GM10266 (cell line): Measurements from ENCODE around the gene GINS2.

Experiments used
- DNase-seq: peaks from one replicate; pipeline ENCODE4 v3.0.0; 2012; ENCODE audit errors: extremely low spot score
- TF ChIP-seq, protein P1 (sequence below): IDR thresholded peaks from 2 replicates; pipeline ENCODE4 v1.5.1; 2012; ENCODE audit warnings: mild to moderate bottlenecking, low read depth; ENCODE audit not compliant: control insufficient read depth, insufficient read depth; ENCODE audit errors: missing control alignments

The GINS2 gene

DNA sequence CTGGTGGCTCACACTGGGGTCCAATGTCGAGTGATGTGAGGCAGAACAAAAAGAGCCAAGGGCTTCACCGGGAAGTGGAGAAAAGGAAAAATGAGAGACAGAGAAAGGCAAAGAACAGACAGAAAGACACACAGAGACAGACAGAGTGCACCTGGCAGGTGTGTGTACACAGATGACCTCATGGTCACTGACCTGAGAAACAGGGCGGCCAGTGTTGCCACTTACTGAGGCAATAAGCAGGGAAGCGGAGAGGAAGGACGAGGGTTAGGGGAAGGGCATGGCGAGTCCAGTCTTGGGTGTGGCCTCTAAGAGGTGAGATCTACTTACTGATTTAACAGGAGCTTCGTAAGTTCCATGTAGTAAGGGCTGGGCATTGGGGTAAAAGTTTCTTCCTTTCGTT lies 7.5 kb downstream of the GINS2 start:
- TF ChIP-seq, protein P1, sequence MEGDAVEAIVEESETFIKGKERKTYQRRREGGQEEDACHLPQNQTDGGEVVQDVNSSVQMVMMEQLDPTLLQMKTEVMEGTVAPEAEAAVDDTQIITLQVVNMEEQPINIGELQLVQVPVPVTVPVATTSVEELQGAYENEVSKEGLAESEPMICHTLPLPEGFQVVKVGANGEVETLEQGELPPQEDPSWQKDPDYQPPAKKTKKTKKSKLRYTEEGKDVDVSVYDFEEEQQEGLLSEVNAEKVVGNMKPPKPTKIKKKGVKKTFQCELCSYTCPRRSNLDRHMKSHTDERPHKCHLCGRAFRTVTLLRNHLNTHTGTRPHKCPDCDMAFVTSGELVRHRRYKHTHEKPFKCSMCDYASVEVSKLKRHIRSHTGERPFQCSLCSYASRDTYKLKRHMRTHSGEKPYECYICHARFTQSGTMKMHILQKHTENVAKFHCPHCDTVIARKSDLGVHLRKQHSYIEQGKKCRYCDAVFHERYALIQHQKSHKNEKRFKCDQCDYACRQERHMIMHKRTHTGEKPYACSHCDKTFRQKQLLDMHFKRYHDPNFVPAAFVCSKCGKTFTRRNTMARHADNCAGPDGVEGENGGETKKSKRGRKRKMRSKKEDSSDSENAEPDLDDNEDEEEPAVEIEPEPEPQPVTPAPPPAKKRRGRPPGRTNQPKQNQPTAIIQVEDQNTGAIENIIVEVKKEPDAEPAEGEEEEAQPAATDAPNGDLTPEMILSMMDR: no peak
- no peak for DNase-seq

DNA sequence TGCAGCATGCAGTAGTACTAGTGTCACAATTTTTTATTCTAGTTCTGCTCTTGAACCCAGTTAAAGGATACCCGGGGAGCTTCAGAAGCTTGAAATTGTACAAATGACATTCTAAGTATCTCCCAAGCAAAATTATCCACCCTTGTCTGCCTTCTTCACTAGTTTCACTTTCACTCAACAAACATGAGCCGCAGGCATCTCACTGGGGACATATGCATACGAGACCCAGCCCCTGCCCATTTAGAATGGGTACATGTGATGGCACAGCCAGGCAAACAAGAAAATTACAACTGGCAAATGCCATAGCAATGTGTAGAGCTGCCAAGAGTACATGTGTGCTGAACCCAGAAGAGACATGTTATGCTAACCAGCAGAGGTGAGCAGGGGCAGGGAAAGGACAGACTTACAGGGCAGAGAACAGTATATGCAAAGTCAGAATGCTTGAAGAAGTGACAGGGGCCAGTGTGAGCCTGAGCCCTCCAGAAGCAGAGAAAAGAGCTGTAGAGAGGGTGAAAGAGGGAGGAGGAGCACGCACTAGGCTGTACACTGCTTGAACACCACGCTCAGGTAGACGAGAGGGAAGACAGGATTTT lies 8.3 kb downstream of the GINS2 start:
- TF ChIP-seq, protein P1: no peak
- no peak for DNase-seq

DNA sequence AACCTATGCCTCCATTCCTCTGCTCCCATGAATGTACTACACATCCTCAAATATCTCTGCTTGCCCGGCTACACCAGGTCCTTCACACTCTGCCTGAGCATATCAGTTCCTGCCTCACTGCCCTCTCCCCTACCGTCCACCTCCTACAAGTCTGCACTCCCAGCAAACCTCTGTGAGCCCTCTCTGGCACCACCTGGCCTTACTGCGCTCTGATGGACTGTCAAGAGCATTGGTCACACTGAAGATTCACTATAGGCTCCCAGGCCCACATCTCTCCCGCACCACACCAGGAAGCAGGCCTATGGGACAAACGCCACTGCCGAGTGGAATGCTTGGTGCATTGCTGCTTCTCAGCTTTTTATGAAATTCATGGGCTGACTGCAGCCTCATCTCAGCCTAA lies 8.9 kb downstream of the GINS2 start:
- DNase-seq: no peak
- TF ChIP-seq, protein P1: no peak

DNA sequence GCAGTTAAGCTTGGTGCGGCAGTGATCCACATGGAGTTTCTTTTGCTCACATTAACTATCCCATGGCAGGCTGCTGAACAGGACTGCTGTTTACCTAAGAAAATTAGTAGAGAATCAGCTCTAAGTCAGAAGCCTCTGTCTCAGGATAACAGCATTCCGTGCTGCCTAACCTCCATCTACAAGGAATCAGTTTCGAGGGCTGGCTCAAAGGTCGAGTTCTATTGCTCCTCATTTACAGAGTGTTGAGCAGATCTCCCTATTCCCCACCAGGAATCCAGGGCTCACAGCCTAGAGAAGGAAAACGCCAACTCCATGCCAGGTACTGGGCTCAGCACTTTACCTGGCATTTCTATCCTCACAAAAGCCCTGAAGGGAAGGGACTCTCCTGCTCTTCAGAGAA lies 9.9 kb downstream of the GINS2 start:
- no peak for DNase-seq
- TF ChIP-seq, protein P1: no peak

DNA sequence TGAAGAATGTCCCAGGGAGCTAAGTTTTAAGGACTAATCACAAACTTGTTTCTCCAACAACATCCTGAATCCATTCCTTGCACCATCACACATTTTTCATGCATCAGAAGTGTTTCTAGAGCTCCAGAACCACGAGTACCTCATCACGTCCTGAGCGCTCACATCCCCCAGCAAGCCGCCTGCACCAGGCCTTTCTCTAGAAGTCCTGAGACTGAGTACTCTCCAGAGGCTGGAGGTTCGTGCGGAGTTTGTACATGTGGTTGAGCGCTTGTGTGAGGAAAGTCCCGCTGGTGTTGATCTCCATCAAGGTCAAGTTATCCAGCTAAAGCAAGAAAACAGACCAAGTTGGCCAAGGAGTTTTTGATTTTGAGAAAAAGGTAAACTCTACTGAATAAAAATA lies 10.7 kb downstream of the GINS2 start:
- DNase-seq: no peak
- TF ChIP-seq, protein P1: no peak

DNA sequence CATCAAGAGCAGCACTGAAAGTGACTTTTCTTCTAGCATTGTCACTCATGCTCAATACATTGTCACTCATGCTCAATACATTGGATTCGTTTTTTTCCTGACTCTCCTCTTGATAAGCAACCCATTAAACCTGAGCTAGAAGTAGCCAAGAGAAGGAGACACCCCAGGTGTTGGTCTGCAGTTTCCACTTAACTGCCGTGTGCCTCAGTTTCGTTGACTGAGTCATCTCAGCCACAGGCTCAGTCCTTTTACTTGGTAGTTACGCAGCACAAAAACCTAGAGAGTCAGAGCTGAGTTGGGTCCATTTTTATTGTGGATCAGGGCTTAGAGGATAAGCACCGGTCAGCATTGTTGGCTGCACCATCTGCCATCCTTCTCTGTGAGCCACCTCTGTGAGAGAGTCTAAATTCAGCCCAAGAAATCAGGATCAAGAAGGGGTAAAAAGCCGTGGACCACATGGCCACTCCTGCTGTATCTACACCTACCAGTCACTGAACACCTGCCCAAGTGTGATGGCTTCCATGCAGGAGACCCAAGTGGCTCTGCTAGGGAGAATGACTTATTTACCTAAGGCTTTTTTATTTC lies 11.3 kb downstream of the GINS2 start:
- TF ChIP-seq, protein P1: no peak
- no peak for DNase-seq

DNA sequence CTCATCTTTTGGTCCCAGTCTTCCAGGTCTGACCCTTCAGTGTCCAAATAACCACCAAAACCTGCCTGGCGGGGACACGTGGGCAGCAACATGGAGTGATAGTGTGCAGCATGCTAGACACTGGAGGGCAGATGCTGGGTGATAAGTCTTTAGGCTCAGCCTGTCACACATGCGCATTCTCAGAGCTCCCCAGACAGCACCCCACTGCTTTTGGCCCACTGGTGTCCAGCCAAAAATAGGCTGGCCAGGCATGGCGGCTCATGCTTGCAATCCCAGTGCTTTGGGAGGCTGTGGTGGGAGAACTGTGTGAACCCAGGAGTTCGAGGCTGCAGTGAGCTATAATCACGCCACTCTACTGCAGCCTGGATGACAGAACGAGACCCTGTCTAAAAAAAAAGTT lies 12.3 kb downstream of the GINS2 start:
- no peak for DNase-seq
- TF ChIP-seq, protein P1: no peak
